ENCODE measurements around the gene AEBP2.

Gene AEBP2

GRCh38 chr12:19528750-19529149, 89.5 kb downstream of the AEBP2 start:
- in situ Hi-C loops (cut with MboI; ENCODE audit: low sequenced_read_pairs, unreplicated experiment), result no loop called here
- TF ChIP-seq CTCF (IDR thresholded peaks at IDR 0.05; ENCODE audit: borderline replicate concordance, control extremely low read depth, extremely low read depth, insufficient read depth, missing control alignments), result no peak
- no peak for DNase-seq (ENCODE audit: low spot score)

DNA sequence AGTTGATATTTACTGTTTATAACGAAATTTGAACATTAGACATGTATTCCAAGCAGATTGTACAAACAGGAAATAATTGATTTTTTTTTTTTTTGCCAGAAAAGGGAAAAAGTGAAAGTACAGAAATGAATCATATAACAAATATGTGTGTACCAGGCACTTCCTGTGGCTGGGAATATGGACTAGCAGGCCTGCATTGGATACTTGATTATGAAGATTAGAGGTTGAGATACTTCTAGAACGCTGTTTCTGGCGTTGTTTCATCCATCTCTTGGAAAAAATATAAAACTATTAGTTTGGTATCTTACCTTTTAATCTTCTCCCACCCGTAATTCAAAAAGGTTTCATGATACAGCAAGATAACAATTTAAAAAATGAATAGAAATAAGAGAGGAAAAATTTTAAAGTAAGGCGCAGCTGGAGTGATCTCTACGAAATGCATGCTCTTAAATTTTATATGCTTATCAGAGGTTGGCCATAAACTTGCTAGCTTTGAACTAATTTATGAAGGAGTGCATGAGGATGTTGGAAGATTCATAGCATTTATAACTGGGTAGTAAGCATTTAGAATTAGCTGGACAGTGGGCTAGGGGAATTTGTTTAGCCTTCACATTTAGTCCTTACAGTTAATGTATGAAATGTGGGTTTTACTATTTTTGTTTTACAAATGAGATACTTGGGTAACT, 90.8 kb downstream of the AEBP2 start:
- DNase-seq (ENCODE audit: low spot score), result no peak
- in situ Hi-C loops (cut with MboI; ENCODE audit: low sequenced_read_pairs, unreplicated experiment), result no loop called here
- no peak for TF ChIP-seq CTCF (IDR thresholded peaks at IDR 0.05; ENCODE audit: borderline replicate concordance, control extremely low read depth, extremely low read depth, insufficient read depth, missing control alignments)

- TF ChIP-seq CTCF (IDR thresholded peaks at IDR 0.05; ENCODE audit: borderline replicate concordance, control extremely low read depth, extremely low read depth, insufficient read depth, missing control alignments), result no peak
- in situ Hi-C loops (cut with MboI; ENCODE audit: low sequenced_read_pairs, unreplicated experiment), result no loop called here
- no peak for DNase-seq (ENCODE audit: low spot score)
These were observed 91.3 kb downstream of the AEBP2 start for GRCh38 chr12:19530637-19531023.

GRCh38 chr12:19533567-19533966, 94.3 kb downstream of the AEBP2 start:
- in situ Hi-C loops (cut with MboI; ENCODE audit: low sequenced_read_pairs, unreplicated experiment), result no loop called here
- DNase-seq (ENCODE audit: low spot score), result no peak
- no peak for TF ChIP-seq CTCF (IDR thresholded peaks at IDR 0.05; ENCODE audit: borderline replicate concordance, control extremely low read depth, extremely low read depth, insufficient read depth, missing control alignments)

- TF ChIP-seq CTCF (IDR thresholded peaks at IDR 0.05; ENCODE audit: borderline replicate concordance, control extremely low read depth, extremely low read depth, insufficient read depth, missing control alignments), result no peak
These were observed 99.8 kb downstream of the AEBP2 start for GRCh38 chr12:19539071-19539470.

DNA sequence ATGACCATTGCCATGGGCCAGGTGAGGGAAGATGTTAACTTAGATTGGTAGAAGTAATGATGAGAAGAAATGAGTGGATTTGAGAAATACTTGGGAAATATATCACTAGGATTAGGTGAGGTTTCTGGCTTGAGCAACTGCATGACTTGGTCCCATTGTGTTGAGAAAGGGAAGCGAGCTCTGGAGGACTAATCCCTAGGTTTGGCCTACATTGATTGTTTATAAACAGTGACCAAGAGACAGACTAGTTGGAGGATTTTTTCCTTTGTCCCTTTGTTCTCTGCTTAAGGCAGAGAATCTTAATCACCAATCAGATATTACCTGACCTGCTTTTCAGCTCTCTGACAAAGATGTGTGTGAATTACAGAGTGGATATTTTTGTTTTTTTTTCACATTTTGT, 100.5 kb downstream of the AEBP2 start:
- in situ Hi-C loops (cut with MboI; ENCODE audit: low sequenced_read_pairs, unreplicated experiment), result no loop called here
- DNase-seq (ENCODE audit: low spot score), result no peak
- TF ChIP-seq CTCF (IDR thresholded peaks at IDR 0.05; ENCODE audit: borderline replicate concordance, control extremely low read depth, extremely low read depth, insufficient read depth, missing control alignments), result no peak

More at GRCh38 chr12:19539071-19539470, 99.8 kb downstream of the AEBP2 start:
- in situ Hi-C loops (cut with MboI; ENCODE audit: low sequenced_read_pairs, unreplicated experiment), result no loop called here
- DNase-seq (ENCODE audit: low spot score), result no peak
